OCI-LY7 (cell line): Measurements from ENCODE around the gene SAFB2. TPM values are rescaled to one million over a fixed set of nuclear protein-coding genes. Genes with fewer than 3 reads are reported as not detected.

ENCODE experiments used
- BruUV-seq: library from RNA; stranded (reverse); fragments of 400-500 nt; replicated peaks from 2 replicates; lab custom pipeline; 2021; lab: Mats Ljungman, UMichigan
- CTCF ChIA-PET: fragments of 300-600 bp; sonication (Branson Sonifier 250); formaldehyde crosslinking; loops from one replicate; lab custom pipeline; 2022; ENCODE audit warnings: antibody characterized with exemption; ENCODE audit not compliant: unreplicated experiment; lab: Charles Lee
- POLR2A ChIA-PET: fragments of 300-600 bp; sonication (Branson Sonifier 250); formaldehyde crosslinking; loops from one replicate; lab custom pipeline; 2022; ENCODE audit warnings: antibody characterized with exemption; lab: Charles Lee
- DNase-seq: peaks from one replicate; pipeline ENCODE4 v3.0.0-alpha.2; 2015; ENCODE audit warnings: low spot score
- H2AFZ ChIP-seq: fragments of 200-600 bp; sonication (generic), shearing (Covaris generic); 2 replicates; pipeline ENCODE4 v1.6.1; 2014; ENCODE audit warnings: mild to moderate bottlenecking, antibody characterized with exemption, low read length, moderate library complexity
- H3K27ac ChIP-seq: fragments of 200-600 bp; sonication (generic); 2 replicates; pipeline ENCODE4 v1.5.1; 2014; ENCODE audit warnings: mixed run types, low read depth, mild to moderate bottlenecking, moderate library complexity, low read length, inconsistent platforms; ENCODE audit not compliant: poor library complexity, severe bottlenecking
- H3K36me3 ChIP-seq: fragments of 200-600 bp; sonication (generic); 2 replicates; pipeline ENCODE4 v1.6.1; 2014; ENCODE audit warnings: mild to moderate bottlenecking, antibody characterized with exemption, low read length, moderate library complexity, mixed read lengths; ENCODE audit not compliant: insufficient read depth
- H3K4me1 ChIP-seq: fragments of 200-600 bp; sonication (generic); 2 replicates; pipeline ENCODE4 v1.5.1; 2014; ENCODE audit warnings: mild to moderate bottlenecking, low read length; ENCODE audit not compliant: insufficient read depth, poor library complexity, severe bottlenecking
- H3K4me2 ChIP-seq: fragments of 200-600 bp; sonication (generic); 2 replicates; pipeline ENCODE4 v1.6.1; 2014; ENCODE audit warnings: mild to moderate bottlenecking, low read length
- H3K4me3 ChIP-seq: fragments of 200-600 bp; sonication (generic); 2 replicates; pipeline ENCODE4 v1.5.1; 2014; ENCODE audit warnings: mild to moderate bottlenecking, low read depth, low read length; ENCODE audit not compliant: poor library complexity, severe bottlenecking
- H3K79me2 ChIP-seq: fragments of 200-600 bp; sonication (generic); 2 replicates; pipeline ENCODE4 v1.6.1; 2016; ENCODE audit warnings: low read depth, mild to moderate bottlenecking, low read length, moderate library complexity, mixed read lengths; ENCODE audit not compliant: insufficient read depth
- H3K9me2 ChIP-seq: fragments of 200-600 bp; sonication (generic); 2 replicates; pipeline ENCODE4 v1.6.1; 2016; ENCODE audit warnings: mild to moderate bottlenecking, low read length, mixed read lengths; ENCODE audit not compliant: insufficient read depth
- H3K9me3 ChIP-seq: fragments of 200-600 bp; sonication (generic); 2 replicates; pipeline ENCODE4 v1.6.1; 2014; ENCODE audit warnings: mild to moderate bottlenecking, mixed run types, low read length, mixed read lengths
- H4K20me1 ChIP-seq: fragments of 200-600 bp; sonication (generic); 2 replicates; pipeline ENCODE4 v1.6.1; 2014; ENCODE audit warnings: mild to moderate bottlenecking, antibody characterized with exemption, low read length, moderate library complexity, mixed read lengths; ENCODE audit not compliant: insufficient read depth
- CTCF ChIP-seq: fragments of 200-600 bp; sonication (generic); conservative IDR thresholded peaks from 2 replicates; pipeline ENCODE4 v1.5.1; 2014; ENCODE audit warnings: mild to moderate bottlenecking, antibody characterized with exemption, low read length, moderate library complexity, mixed read lengths
- EZH2phosphoT487 ChIP-seq: fragments of 200-600 bp; sonication (generic); IDR thresholded peaks from 2 replicates; pipeline ENCODE4 v1.6.1; 2018; ENCODE audit warnings: low read depth, borderline replicate concordance, mild to moderate bottlenecking, mixed run types, antibody characterized with exemption, low read length, moderate library complexity, mixed read lengths
- intact Hi-C: fragments of 100-400 bp; cut with micrococcal nuclease; formaldehyde crosslinking; loops from one replicate; pipeline ENCODE4 v1.10.0; 2022; ENCODE audit not compliant: unreplicated experiment
- total RNA-seq, 2 experiments: library from RNA; depleted of rRNA in 1 of 2; stranded (reverse); fragments of >200 nt in 1 of 2; shearing (Covaris generic) in 1 of 2; gene quantifications; 2 replicates each; pipeline ENCODE4 v1.2.3, GENCODE V29; 2014 to 2022

SAFB2 gene
- total RNA-seq, 2 experiments from 2014 or later, result 52.8 to 111 TPM

- Histone ChIP-seq H3K4me2 (no peak overlapping the region), H3K36me3 (peaks cover 89% of the 10 kb centered on the region), H3K4me3 (no peak overlapping the region), H3K27ac (no peak overlapping the region), H4K20me1 (peaks cover 23% of the 10 kb centered on the region), H3K79me2 (peaks cover 83% of the 10 kb centered on the region), H3K4me1 (no peaks in the 10 kb centered on the region), H3K9me3 (no peaks in the 10 kb centered on the region), H2AFZ (no peak overlapping the region), H3K9me2 (no peaks in the 10 kb centered on the region)
- ChIA-PET POLR2A (interaction anchor here (0.9 kb wide), 1 partner anchor 29 kb away, joined by 3 read pairs; no protein-coding TSS in a partner anchor), CTCF (no interaction called here)
- intact Hi-C loops, result no loop called here
- TF ChIP-seq EZH2phosphoT487 (no peak), CTCF (no peak)
- DNase-seq, result no peak
- BruUV-seq, result no TSS peak
These were observed 20.5 kb upstream of the SAFB2 start for GRCh38 chr19:5643060-5643459.

GRCh38 chr19:5642204-5642603 is 19.6 kb upstream of the SAFB2 start:
- H3K79me2 ChIP-seq, result peaks cover 92% of the 10 kb centered on the region
- H3K9me2 ChIP-seq, result no peaks in the 10 kb centered on the region
- no peak overlapping the region for H3K27ac ChIP-seq
- H3K4me3 ChIP-seq, result no peak overlapping the region
- POLR2A ChIA-PET, result interaction anchor here (0.9 to 1.0 kb wide), 2 partner anchors 13 to 30 kb away, joined by 3 to 4 read pairs; no protein-coding TSS in a partner anchor
- TF ChIP-seq CTCF (no peak), EZH2phosphoT487 (no peak)
- no peak overlapping the region for H3K4me2 ChIP-seq
- intact Hi-C loops, result no loop called here
- H2AFZ ChIP-seq, result no peak overlapping the region
- no peaks in the 10 kb centered on the region for H3K4me1 ChIP-seq
- CTCF ChIA-PET, result no interaction called here
- no peaks in the 10 kb centered on the region for H3K9me3 ChIP-seq
- peaks cover 32% of the 10 kb centered on the region for H4K20me1 ChIP-seq
- BruUV-seq, result no TSS peak
- peaks cover 89% of the 10 kb centered on the region for H3K36me3 ChIP-seq
- DNase-seq, result no peak

GRCh38 chr19:5641171-5641570 is 18.6 kb upstream of the SAFB2 start:
- TF ChIP-seq EZH2phosphoT487 (no peak), CTCF (no peak)
- BruUV-seq, result no TSS peak
- ChIA-PET CTCF (no interaction called here), POLR2A (no interaction called here)
- H4K20me1 ChIP-seq, result peaks cover 36% of the 10 kb centered on the region
- H3K79me2 ChIP-seq, result peaks cover 99% of the 10 kb centered on the region
- H3K4me1 ChIP-seq, result no peaks in the 10 kb centered on the region
- H3K36me3 ChIP-seq, result peaks cover 89% of the 10 kb centered on the region
- no peak overlapping the region for H3K27ac ChIP-seq
- H3K9me3 ChIP-seq, result no peaks in the 10 kb centered on the region
- no peak overlapping the region for H2AFZ ChIP-seq
- intact Hi-C loops, result no loop called here
- H3K4me3 ChIP-seq, result no peak overlapping the region
- H3K4me2 ChIP-seq, result no peak overlapping the region
- DNase-seq, result no peak
- H3K9me2 ChIP-seq, result no peaks in the 10 kb centered on the region
